Activated B cell treated with CpG ODN at 0.5 μM for 24 hours (primary cell): Measurements from ENCODE around the gene SCUBE1. TPM values are rescaled to one million over a fixed set of nuclear protein-coding genes. Genes with fewer than 3 reads are reported as not detected.

Source experiments
- ATAC-seq: fragments of 200-7000 bp; cut with Tn5 transposase; one replicate; pipeline ENCODE4 v1.10.0; 2021; ENCODE audit warnings: low read depth, mild to moderate bottlenecking, moderate library complexity
- CTCF ChIA-PET: fragments of 350-600 bp; sonication (Branson Sonifier 250); formaldehyde crosslinking; loops from one replicate; lab custom pipeline; 2021; ENCODE audit warnings: antibody characterized with exemption; lab: Charles Lee
- POLR2A ChIA-PET: fragments of 350-600 bp; sonication (Branson Sonifier 250); formaldehyde crosslinking; loops from one replicate; lab custom pipeline; 2021; ENCODE audit warnings: antibody characterized with exemption; lab: Charles Lee
- DNase-seq: peaks from one replicate; pipeline ENCODE4 v3.0.0; 2022
- H3K27ac Mint-ChIP-seq: one replicate; pipeline ENCODE4 v1.8.0; 2020; ENCODE audit warnings: mixed read lengths
- H3K27me3 Mint-ChIP-seq: one replicate; pipeline ENCODE4 v1.8.0; 2021; ENCODE audit warnings: mixed read lengths
- H3K36me3 Mint-ChIP-seq: one replicate; pipeline ENCODE4 v1.8.0; 2021; ENCODE audit warnings: low read depth, mixed read lengths
- H3K4me1 Mint-ChIP-seq: one replicate; pipeline ENCODE4 v1.8.0; 2021; ENCODE audit warnings: mixed read lengths
- H3K4me3 Mint-ChIP-seq: one replicate; pipeline ENCODE4 v1.8.0; 2020; ENCODE audit warnings: mild to moderate bottlenecking, mixed read lengths
- H3K9me3 Mint-ChIP-seq: one replicate; pipeline ENCODE4 v1.8.0; 2020; ENCODE audit warnings: mixed read lengths
- CTCF ChIP-seq: fragments of 200-600 bp; IDR thresholded peaks from one replicate; pipeline ENCODE4 v1.8.0; 2022; ENCODE audit warnings: antibody characterized with exemption, mild to moderate bottlenecking
- intact Hi-C: fragments of 100-400 bp; cut with micrococcal nuclease; formaldehyde crosslinking; loops from one replicate; pipeline ENCODE4 v1.15.1; 2024
- total RNA-seq: library from RNA; stranded (reverse); gene quantifications from 2 replicates; pipeline ENCODE4 v1.2.3, GENCODE V29; 2022

The SCUBE1 gene
- total RNA-seq, 1 donor from 2014 or later = not detected

GRCh38 chr22:43152003-43152356, 191.2 kb downstream of the SCUBE1 start:
- CTCF ChIA-PET = interaction anchor here (0.7 kb wide), 1 partner anchor 36 kb away, joined by 3 read pairs; no protein-coding TSS in a partner anchor
- no peak for TF ChIP-seq CTCF
- H3K4me1 Mint-ChIP-seq = peaks cover 47% of the 10 kb centered on the region
- intact Hi-C loops = loop anchor here (1.0 to 5.0 kb wide), 2 partner anchors 35 to 40 kb away; partner anchors contain the start of genes BIK and TTLL12
- H3K4me3 Mint-ChIP-seq = peak overlapping the region; percentile 89
- no peaks in the 10 kb centered on the region for H3K27me3 Mint-ChIP-seq
- H3K9me3 Mint-ChIP-seq = no peaks in the 10 kb centered on the region
- H3K27ac Mint-ChIP-seq = peak overlapping the region; percentile 30
- ATAC-seq = peak; percentile 9
- no peak for DNase-seq
- H3K36me3 Mint-ChIP-seq = peaks cover 3% of the 10 kb centered on the region
- POLR2A ChIA-PET = interaction anchor here (1.0 to 1.2 kb wide), 2 partner anchors 10 to 136 kb away, joined by 3 to 4 read pairs; no protein-coding TSS in a partner anchor

- no peaks in the 10 kb centered on the region for H3K27me3 Mint-ChIP-seq
- ATAC-seq (peak; percentile 65), DNase-seq (peak; percentile 71)
- H3K4me3 Mint-ChIP-seq = peak within 1 kb of the TSS; percentile 89
- ChIA-PET POLR2A (interaction anchor here (1.0 kb wide), 1 partner anchor 10 kb away, joined by 3 read pairs; no protein-coding TSS in a partner anchor), CTCF (no interaction called here)
- H3K36me3 Mint-ChIP-seq = peaks cover 3% of the 10 kb centered on the region
- peak within 1 kb of the TSS; percentile 82 for H3K27ac Mint-ChIP-seq
- H3K9me3 Mint-ChIP-seq = no peaks in the 10 kb centered on the region
- peaks cover 53% of the 10 kb centered on the region for H3K4me1 Mint-ChIP-seq
- no peak for TF ChIP-seq CTCF
- intact Hi-C loops = loop anchor here (1.0 to 5.0 kb wide), 3 partner anchors 8 to 39 kb away; partner anchors contain the start of genes BIK, MCAT and TTLL12
Observed at GRCh38 chr22:43151251-43152002, 191.7 kb downstream of the SCUBE1 start, which contains the start of gene TSPO. TSPO (plus strand) TSS chr22:43151559; CDS start chr22:43159239, 7,680 bp downstream.

- intact Hi-C loops = loop anchor here (1.0 to 5.0 kb wide), 2 partner anchors 7 to 38 kb away; partner anchors contain the start of genes BIK and MCAT
- peak overlapping the region; percentile 82 for H3K27ac Mint-ChIP-seq
- TF ChIP-seq CTCF = no peak
- no peak for DNase-seq
- H3K27me3 Mint-ChIP-seq = no peaks in the 10 kb centered on the region
- ChIA-PET CTCF (no interaction called here), POLR2A (no interaction called here)
- H3K36me3 Mint-ChIP-seq = peaks cover 3% of the 10 kb centered on the region
- H3K4me3 Mint-ChIP-seq = peak overlapping the region; percentile 89
- H3K4me1 Mint-ChIP-seq = peaks cover 51% of the 10 kb centered on the region
- ATAC-seq = no peak
- H3K9me3 Mint-ChIP-seq = no peaks in the 10 kb centered on the region
Observed at GRCh38 chr22:43150731-43151206, 192.4 kb downstream of the SCUBE1 start.

GRCh38 chr22:43148581-43148980, 194.6 kb downstream of the SCUBE1 start:
- DNase-seq = no peak
- POLR2A ChIA-PET = interaction anchor here (0.6 to 1.5 kb wide), 2 partner anchors 39 to 533 kb away, joined by 3 to 6 read pairs; no protein-coding TSS in a partner anchor
- H3K27me3 Mint-ChIP-seq = no peaks in the 10 kb centered on the region
- intact Hi-C loops = loop anchor here (10.0 kb wide), 1 partner anchor 134 kb away; the partner anchor contains the start of gene PACSIN2
- no peaks in the 10 kb centered on the region for H3K9me3 Mint-ChIP-seq
- H3K27ac Mint-ChIP-seq = peak overlapping the region; percentile 81
- ATAC-seq = no peak
- peaks cover 54% of the 10 kb centered on the region for H3K4me1 Mint-ChIP-seq
- H3K4me3 Mint-ChIP-seq = no peak overlapping the region
- TF ChIP-seq CTCF = no peak
- CTCF ChIA-PET = no interaction called here
- peaks cover 3% of the 10 kb centered on the region for H3K36me3 Mint-ChIP-seq

GRCh38 chr22:43147821-43148220, 195.4 kb downstream of the SCUBE1 start:
- CTCF ChIA-PET = no interaction called here
- H3K9me3 Mint-ChIP-seq = no peaks in the 10 kb centered on the region
- peak overlapping the region; percentile 70 for H3K4me3 Mint-ChIP-seq
- POLR2A ChIA-PET = interaction anchor here (0.9 to 1.5 kb wide), 3 partner anchors 40 to 1705 kb away, joined by 3 to 6 read pairs (median 4); no protein-coding TSS in a partner anchor
- H3K36me3 Mint-ChIP-seq = peaks cover 3% of the 10 kb centered on the region
- H3K27me3 Mint-ChIP-seq = no peaks in the 10 kb centered on the region
- peak overlapping the region; percentile 81 for H3K27ac Mint-ChIP-seq
- TF ChIP-seq CTCF = no peak
- peaks cover 52% of the 10 kb centered on the region for H3K4me1 Mint-ChIP-seq
- intact Hi-C loops = loop anchor here (10.0 kb wide), 1 partner anchor 133 kb away; the partner anchor contains the start of gene PACSIN2
- DNase-seq (no peak), ATAC-seq (no peak)
